AG09309 (cell line): ENCODE data around the gene IRX5.

Experiments
- DNase-seq: peaks from one replicate; pipeline ENCODE4 v3.0.0-alpha.2; 2010; ENCODE audit warnings: low read depth
- H3K4me3 ChIP-seq: 2 replicates; pipeline ENCODE4 v1.5.1; 2011; ENCODE audit warnings: mild to moderate bottlenecking, low read depth, low read length, moderate library complexity; ENCODE audit not compliant: control insufficient read depth
- TF ChIP-seq, protein P1 (sequence below): IDR thresholded peaks from 2 replicates; pipeline ENCODE4 v1.5.1; 2011; ENCODE audit warnings: mild to moderate bottlenecking, low read depth, low read length, inconsistent platforms; ENCODE audit not compliant: insufficient read depth, control insufficient read depth; ENCODE audit errors: missing control alignments

The IRX5 gene

DNA sequence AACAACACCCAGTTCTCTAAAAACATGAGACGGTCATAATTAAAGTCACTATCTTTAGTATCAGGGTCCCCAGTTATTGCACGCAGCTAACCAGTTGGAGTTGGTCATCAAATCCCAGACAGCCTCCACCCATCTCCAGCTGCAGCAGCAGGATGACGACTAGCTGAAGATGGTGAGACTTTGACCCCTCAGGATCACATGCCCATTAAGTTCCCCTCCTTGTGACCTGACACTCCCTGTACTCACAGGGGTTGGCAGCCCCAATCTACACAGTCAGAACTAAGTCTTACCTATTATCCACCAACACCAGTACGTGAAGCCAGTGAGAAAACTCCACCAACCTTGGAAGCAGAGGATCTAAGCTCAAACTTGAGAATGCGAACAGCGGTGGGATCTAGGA is 37.7 kb upstream of the IRX5 start:
- no peak overlapping the region for H3K4me3 ChIP-seq
- TF ChIP-seq, protein P1, sequence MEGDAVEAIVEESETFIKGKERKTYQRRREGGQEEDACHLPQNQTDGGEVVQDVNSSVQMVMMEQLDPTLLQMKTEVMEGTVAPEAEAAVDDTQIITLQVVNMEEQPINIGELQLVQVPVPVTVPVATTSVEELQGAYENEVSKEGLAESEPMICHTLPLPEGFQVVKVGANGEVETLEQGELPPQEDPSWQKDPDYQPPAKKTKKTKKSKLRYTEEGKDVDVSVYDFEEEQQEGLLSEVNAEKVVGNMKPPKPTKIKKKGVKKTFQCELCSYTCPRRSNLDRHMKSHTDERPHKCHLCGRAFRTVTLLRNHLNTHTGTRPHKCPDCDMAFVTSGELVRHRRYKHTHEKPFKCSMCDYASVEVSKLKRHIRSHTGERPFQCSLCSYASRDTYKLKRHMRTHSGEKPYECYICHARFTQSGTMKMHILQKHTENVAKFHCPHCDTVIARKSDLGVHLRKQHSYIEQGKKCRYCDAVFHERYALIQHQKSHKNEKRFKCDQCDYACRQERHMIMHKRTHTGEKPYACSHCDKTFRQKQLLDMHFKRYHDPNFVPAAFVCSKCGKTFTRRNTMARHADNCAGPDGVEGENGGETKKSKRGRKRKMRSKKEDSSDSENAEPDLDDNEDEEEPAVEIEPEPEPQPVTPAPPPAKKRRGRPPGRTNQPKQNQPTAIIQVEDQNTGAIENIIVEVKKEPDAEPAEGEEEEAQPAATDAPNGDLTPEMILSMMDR, result no peak
- no peak for DNase-seq

DNA sequence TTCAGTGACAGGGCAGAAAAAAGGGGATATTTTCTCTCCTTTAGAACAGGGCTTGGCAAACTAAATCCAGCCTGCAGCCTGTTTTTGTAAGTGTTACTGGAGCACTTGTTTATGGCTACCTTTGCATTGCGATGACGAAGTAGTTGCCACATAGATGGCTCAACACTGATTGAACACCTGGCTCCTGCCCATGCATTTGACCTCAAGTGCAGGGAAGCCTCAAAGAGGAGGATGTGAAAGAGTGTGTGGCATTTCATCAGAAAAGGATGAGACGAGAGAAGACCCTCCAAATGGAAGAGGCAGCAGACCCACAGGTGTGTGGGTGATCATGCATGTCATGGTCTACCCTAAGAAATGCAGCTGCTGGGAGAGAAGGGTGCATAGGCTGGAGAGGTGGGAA is 32.7 kb upstream of the IRX5 start:
- no peak for DNase-seq
- no peak overlapping the region for H3K4me3 ChIP-seq

DNA sequence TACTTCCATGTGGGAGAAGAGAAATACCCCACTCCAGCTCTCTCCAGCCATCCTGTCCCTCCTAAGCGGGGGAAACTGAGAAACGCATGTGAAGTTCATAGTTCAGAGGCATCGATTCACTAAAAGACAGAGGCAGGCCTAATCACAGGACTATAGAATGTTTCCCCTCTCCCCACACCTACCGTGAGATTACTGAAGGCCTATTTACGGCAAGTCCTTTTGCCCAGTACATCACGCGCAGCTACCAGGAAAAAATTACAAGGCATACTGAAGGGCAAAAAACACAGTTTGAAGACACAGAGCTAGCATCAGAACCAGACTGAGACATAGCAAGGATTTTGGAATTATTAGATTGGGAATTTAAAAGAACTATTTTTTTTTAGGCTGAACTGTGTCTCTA is 29.1 kb upstream of the IRX5 start:
- DNase-seq, result no peak
- TF ChIP-seq, protein P1, result no peak
- H3K4me3 ChIP-seq, result no peak overlapping the region

More for the DNA sequence above, 32.7 kb upstream of the IRX5 start:
- TF ChIP-seq, protein P1, result no peak

- TF ChIP-seq, protein P1, result no peak
- no peak overlapping the region for H3K4me3 ChIP-seq
- DNase-seq, result no peak
Measured at GRCh38 chr16:54903047-54903446, 27.6 kb upstream of the IRX5 start.

GRCh38 chr16:54911079-54911478 is 19.6 kb upstream of the IRX5 start:
- TF ChIP-seq, protein P1, result no peak
- no peak for DNase-seq
- no peak overlapping the region for H3K4me3 ChIP-seq

DNA sequence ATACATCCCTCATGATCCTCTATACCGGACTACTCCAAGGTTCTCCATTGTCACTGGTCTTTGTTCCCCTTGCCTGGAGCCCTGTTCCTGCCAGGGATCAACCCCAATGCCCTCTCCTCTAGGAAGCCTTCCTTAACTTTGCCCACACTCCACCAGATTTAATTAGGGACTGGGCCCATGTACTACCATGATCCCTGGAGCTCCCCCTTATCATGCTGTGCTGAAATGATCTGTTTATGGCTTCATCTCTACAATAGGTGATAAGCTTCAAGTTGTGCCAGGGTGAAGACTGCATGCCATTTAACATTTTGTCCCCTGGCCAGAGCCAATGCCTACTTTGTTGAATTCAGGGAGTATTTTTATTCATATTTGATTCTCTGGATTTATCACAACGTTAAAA is 17.9 kb upstream of the IRX5 start:
- TF ChIP-seq, protein P1, result no peak
- DNase-seq, result no peak
- no peak overlapping the region for H3K4me3 ChIP-seq

DNA sequence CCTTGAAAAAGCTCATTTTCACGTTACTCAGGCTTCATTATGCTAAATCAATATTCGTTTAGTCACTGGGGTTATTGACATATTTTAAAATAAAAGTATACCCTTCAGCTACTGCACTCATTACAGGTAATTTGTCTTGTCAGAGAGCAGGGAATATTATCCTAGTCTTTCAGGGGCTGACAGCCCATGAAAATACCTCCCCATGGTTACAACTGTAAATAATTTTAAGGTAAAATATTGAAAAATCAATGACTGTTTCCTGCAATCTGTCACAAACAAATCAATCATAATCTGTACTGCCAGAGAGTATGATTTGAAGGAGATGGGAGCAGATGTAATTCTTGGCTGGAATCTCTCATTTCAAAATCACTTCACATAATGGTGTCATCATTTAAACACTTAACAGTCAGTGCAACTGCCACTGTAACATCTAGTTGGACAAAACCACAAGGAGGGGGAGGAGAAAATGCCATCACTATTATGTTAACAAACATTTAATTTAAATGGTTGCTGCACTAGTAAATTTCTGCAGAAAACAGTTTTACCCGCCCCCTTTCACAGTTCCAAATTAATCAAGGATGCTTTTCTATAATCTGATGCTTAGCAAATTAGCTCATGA is 9.3 kb upstream of the IRX5 start:
- no peak for DNase-seq
- H3K4me3 ChIP-seq, result no peak overlapping the region
- TF ChIP-seq, protein P1, result no peak
